CD8-positive, alpha-beta memory T cell (primary cell): ENCODE results near the gene E4F1. TPM values are rescaled to one million over a fixed set of nuclear protein-coding genes. Genes with fewer than 3 reads are reported as not detected.

ENCODE experiments used
- CTCF ChIA-PET: fragments of 350-600 bp; sonication (Branson Sonifier 250); formaldehyde crosslinking; loops from one replicate; lab custom pipeline; 2021; ENCODE audit warnings: antibody characterized with exemption; lab: Charles Lee
- POLR2A ChIA-PET: fragments of 350-600 bp; sonication (Branson Sonifier 250); formaldehyde crosslinking; loops from one replicate; lab custom pipeline; 2021; ENCODE audit warnings: antibody characterized with exemption; lab: Charles Lee
- DNase-seq, 5 donors: peaks; one replicate each; pipeline versions ENCODE4 v3.0.0 to v3.0.0-alpha.2; 2020 to 2022; ENCODE audit warnings: mixed read lengths in 1 of 5
- H3K27ac ChIP-seq: one replicate; pipeline ENCODE4 v1.7.0; 2013; ENCODE audit warnings: low read depth, mild to moderate bottlenecking, low read length, moderate library complexity
- H3K27me3 ChIP-seq: 2 replicates; pipeline ENCODE4 v1.7.0; 2013; ENCODE audit warnings: low read length, mild to moderate bottlenecking; ENCODE audit not compliant: insufficient read depth, poor library complexity, severe bottlenecking
- H3K36me3 ChIP-seq: 2 replicates; pipeline ENCODE4 v1.7.0; 2013; ENCODE audit warnings: mild to moderate bottlenecking, low read length, moderate library complexity; ENCODE audit not compliant: insufficient read depth
- H3K4me1 ChIP-seq: 2 replicates; pipeline ENCODE4 v1.7.0; 2013; ENCODE audit warnings: mild to moderate bottlenecking, low read length, moderate library complexity; ENCODE audit not compliant: insufficient read depth
- H3K4me3 ChIP-seq: 2 replicates; pipeline ENCODE4 v1.7.0; 2013; ENCODE audit warnings: mild to moderate bottlenecking, low read length
- H3K9me3 ChIP-seq: 2 replicates; pipeline ENCODE4 v1.7.0; 2013; ENCODE audit warnings: mild to moderate bottlenecking, low read length
- H3K27ac Mint-ChIP-seq, 8 donors: one replicate each; pipeline ENCODE4 v1.8.0; 2020 to 2021; ENCODE audit warnings: mixed read lengths in 8 of 8, mild to moderate bottlenecking in 6 of 8, inconsistent platforms in 3 of 8, moderate library complexity in 3 of 8
- H3K27me3 Mint-ChIP-seq, 2 donors: one replicate each; pipeline ENCODE4 v1.8.0; 2020 to 2021; ENCODE audit warnings: mixed read lengths in 2 of 2, mild to moderate bottlenecking in 1 of 2, moderate library complexity in 1 of 2
- H3K36me3 Mint-ChIP-seq, 3 donors: one replicate each; pipeline ENCODE4 v1.8.0; 2020 to 2021; ENCODE audit warnings: mixed read lengths in 3 of 3, inconsistent platforms in 1 of 3, mild to moderate bottlenecking in 1 of 3
- H3K4me1 Mint-ChIP-seq, 3 donors: one replicate each; pipeline ENCODE4 v1.8.0; 2020 to 2021; ENCODE audit warnings: mixed read lengths in 3 of 3, inconsistent platforms in 1 of 3, mild to moderate bottlenecking in 1 of 3
- H3K4me3 Mint-ChIP-seq, 7 donors: one replicate each; pipeline ENCODE4 v1.8.0; 2020 to 2021; ENCODE audit warnings: mixed read lengths in 7 of 7, mild to moderate bottlenecking in 6 of 7, moderate library complexity in 4 of 7, inconsistent platforms in 2 of 7
- H3K9me3 Mint-ChIP-seq, 5 donors: one replicate each; pipeline ENCODE4 v1.8.0; 2020 to 2022; ENCODE audit warnings: mixed read lengths in 5 of 5, mild to moderate bottlenecking in 3 of 5, moderate library complexity in 2 of 5, inconsistent platforms in 1 of 5
- polyA plus RNA-seq: library from polyadenylated mRNA; unstranded; fragments of 300-500 nt; fragmentation: Illumina TruSeq; gene quantifications from one replicate; pipeline ENCODE4 v1.2.3, GENCODE V29; 2021
- total RNA-seq, 2 experiments: library from RNA; stranded (reverse); gene quantifications; one replicate each; pipeline ENCODE4 v1.2.3, GENCODE V29; 2021

The E4F1 gene
- total and polyA plus RNA-seq, 3 experiments from 2014 or later: 16.5 to 29.8 (median 28.9) TPM

DNA sequence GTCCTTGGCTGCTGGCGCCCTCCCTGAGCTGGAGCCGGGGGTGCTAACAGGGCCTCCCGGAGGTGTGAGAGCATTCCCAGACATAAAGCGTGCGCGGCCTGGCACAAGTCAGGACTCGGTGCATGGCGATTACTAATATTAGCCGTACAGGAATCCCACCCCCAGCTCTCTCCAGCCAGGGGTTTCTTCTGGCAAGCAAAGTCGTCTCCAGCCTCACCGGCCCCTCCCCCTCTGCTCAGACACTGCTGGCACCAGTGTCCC is 32.0 kb upstream of the E4F1 start:
- Mint-ChIP-seq H3K27me3 (peaks cover 6 to 10% of the 10 kb centered on the region in 2 donors), H3K4me3 (no peak overlapping the region), H3K4me1 (peaks cover 0 to 13% (median 4%) of the 10 kb centered on the region in 3 donors), H3K36me3 (no peaks in the 10 kb centered on the region), H3K9me3 (no peaks in the 10 kb centered on the region), H3K27ac (peak overlapping the region in 1 of 8 donors; percentile 33)
- Histone ChIP-seq H3K36me3 (no peaks in the 10 kb centered on the region), H3K9me3 (no peaks in the 10 kb centered on the region), H3K27ac (no peak overlapping the region), H3K27me3 (peaks cover 15% of the 10 kb centered on the region), H3K4me1 (peaks cover 9% of the 10 kb centered on the region), H3K4me3 (no peak overlapping the region)
- DNase-seq: no peak
- POLR2A ChIA-PET: no interaction called here
- CTCF ChIA-PET: no interaction called here

DNA sequence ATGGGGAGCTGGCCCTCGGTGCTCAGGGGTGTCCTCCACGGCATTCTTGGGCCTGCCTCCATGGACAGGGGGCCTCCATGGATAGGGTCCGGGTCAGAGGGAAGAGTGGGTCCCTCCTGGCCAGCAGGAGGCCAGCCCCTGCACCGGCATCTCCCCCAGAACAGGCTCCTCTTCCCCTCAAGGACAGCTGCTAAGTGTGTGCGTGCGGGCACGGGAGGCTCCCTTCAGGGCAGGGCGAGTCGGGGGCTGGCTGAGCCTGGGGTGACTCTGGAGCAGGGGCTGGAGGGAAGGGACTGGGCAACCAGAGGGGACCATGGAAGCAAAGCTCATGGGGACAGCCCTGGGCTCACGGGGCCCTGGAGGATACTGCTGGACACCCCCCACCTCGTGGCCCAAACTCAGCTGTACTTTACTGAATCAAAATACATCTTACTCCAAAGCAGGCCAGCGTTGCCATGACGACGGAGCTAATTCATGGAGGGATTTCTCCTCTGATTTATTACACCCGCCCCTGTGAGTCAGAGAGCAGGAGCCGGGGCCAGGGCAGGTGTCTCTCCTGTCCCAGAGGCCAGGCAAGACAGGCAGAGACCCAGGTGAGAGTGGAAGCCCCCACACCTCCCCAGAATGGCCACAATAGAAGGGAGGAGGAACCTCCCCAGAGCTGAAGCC is 29.1 kb upstream of the E4F1 start:
- POLR2A ChIA-PET: interaction anchor here (0.6 to 1.9 kb wide), 4 partner anchors 9 to 307 kb away, joined by 3 to 7 read pairs (median 4); partner anchors contain the start of genes ECI1 and PGP

DNA sequence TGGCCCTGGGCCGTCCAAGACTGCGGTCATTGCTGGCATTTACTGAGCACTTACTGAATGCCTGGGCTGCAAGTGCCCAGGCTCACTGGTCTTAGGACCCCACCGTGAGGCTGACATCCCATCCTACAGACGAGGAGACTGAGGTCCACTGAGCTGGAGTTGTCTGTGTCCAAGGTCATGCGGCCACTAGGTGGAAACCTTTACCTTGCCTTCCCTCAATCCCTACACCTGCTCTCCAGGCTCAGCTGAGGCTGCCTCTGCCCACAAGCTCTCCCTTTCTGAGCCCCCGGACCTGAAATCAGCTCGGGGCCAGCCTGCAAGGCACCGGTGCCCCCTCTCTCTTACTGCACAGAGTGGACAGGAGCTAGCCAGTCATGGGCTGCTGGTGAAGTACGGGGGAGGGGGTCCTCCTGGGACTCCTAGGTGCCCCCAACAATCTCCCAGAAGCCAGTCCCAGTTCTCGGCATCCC is 28.5 kb upstream of the E4F1 start:
- H3K4me3 Mint-ChIP-seq: peak overlapping the region in 6 of 7 donors; percentile 44 to 83 (median 52)
- Histone ChIP-seq H3K36me3 (no peaks in the 10 kb centered on the region), H3K4me3 (no peak overlapping the region), H3K9me3 (no peaks in the 10 kb centered on the region), H3K27me3 (peaks cover 33% of the 10 kb centered on the region), H3K4me1 (peaks cover 9% of the 10 kb centered on the region), H3K27ac (no peak overlapping the region)
- H3K27me3 Mint-ChIP-seq: peaks cover 27 to 30% of the 10 kb centered on the region in 2 donors
- no peaks in the 10 kb centered on the region for H3K9me3 Mint-ChIP-seq
- ChIA-PET POLR2A (interaction anchor here (0.6 to 1.9 kb wide), 7 partner anchors 9 to 318 kb away, joined by 3 to 7 read pairs (median 4); partner anchors contain the start of genes ECI1 and PGP), CTCF (interaction anchor here (0.6 to 3.4 kb wide), 22 partner anchors 10 to 320 kb away, joined by 3 to 30 read pairs (median 4); partner anchors contain the start of genes ECI1 and MLST8)
- peaks cover 0 to 13% (median 4%) of the 10 kb centered on the region in 3 donors for H3K4me1 Mint-ChIP-seq
- H3K27ac Mint-ChIP-seq: peak overlapping the region in 1 of 8 donors; percentile 61
- no peaks in the 10 kb centered on the region for H3K36me3 Mint-ChIP-seq
- peak in 4 of 5 donors; percentile 31 to 72 (median 48) for DNase-seq

More for the DNA sequence above, 29.1 kb upstream of the E4F1 start:
- no peak overlapping the region for H3K27ac ChIP-seq
- H3K4me1 Mint-ChIP-seq: peaks cover 0 to 13% (median 4%) of the 10 kb centered on the region in 3 donors
- peaks cover 9% of the 10 kb centered on the region for H3K4me1 ChIP-seq
- DNase-seq: no peak
- CTCF ChIA-PET: interaction anchor here (0.9 to 3.4 kb wide), 19 partner anchors 10 to 320 kb away, joined by 3 to 30 read pairs (median 4); partner anchors contain the start of genes ECI1 and MLST8
- peak overlapping the region in 3 of 7 donors; percentile 44 to 69 (median 51) for H3K4me3 Mint-ChIP-seq
- H3K9me3 ChIP-seq: no peaks in the 10 kb centered on the region
- peak overlapping the region in 1 of 8 donors; percentile 14 for H3K27ac Mint-ChIP-seq
- H3K27me3 Mint-ChIP-seq: peaks cover 27 to 30% of the 10 kb centered on the region in 2 donors
- H3K4me3 ChIP-seq: no peak overlapping the region
- no peaks in the 10 kb centered on the region for H3K36me3 Mint-ChIP-seq
- peaks cover 33% of the 10 kb centered on the region for H3K27me3 ChIP-seq
- no peaks in the 10 kb centered on the region for H3K9me3 Mint-ChIP-seq
- H3K36me3 ChIP-seq: no peaks in the 10 kb centered on the region

DNA sequence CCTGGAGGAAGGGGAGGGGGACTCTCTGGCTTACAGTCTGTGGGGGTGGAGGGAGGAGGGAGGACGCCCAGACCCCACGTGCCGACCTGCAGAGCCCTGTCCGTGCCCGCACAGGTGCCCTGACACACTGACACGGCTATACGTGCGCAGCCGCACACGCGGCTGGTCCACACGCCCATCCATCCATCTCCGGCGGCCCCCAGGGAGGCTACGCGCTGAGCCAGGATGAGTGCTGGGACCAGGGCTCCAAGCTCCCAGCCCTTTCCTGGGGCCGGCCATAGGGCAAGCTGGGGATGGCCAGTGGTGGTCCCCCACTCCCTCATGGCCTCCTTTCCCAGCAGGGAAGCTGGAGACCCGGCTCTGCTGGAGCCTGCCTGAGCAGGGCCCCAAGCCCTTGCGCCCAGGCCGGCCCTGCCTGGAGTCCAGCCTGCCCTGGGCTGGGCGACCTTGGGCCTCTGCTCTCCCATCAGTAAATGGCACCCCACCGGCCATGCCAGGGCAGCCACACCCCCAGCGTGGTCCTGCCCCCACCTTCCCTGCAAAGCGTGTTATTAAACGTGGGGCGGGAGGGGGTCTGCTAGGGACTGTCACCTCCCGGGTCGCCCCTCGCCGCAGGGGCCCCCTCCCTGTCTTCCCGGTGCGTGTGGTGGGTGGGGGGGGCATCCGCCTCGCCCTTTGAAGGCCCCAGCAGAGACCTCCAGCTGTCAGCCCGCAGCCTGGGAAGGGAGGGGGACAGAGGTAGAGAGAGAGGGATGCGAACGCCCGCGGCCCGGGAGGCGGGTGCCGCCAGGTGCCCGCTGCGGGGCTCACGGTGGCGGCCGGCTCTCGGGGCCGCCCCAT is 27.8 kb upstream of the E4F1 start:
- H3K27me3 Mint-ChIP-seq: peaks cover 30 to 31% of the 10 kb centered on the region in 2 donors
- H3K27ac ChIP-seq: no peak overlapping the region
- H3K9me3 ChIP-seq: no peaks in the 10 kb centered on the region
- H3K4me1 Mint-ChIP-seq: peaks cover 0 to 13% (median 4%) of the 10 kb centered on the region in 3 donors
- ChIA-PET CTCF (interaction anchor here (0.6 to 3.4 kb wide), 21 partner anchors 9 to 319 kb away, joined by 3 to 30 read pairs (median 4); partner anchors contain the start of genes ECI1 and MLST8), POLR2A (interaction anchor here (0.6 to 1.9 kb wide), 5 partner anchors 8 to 318 kb away, joined by 3 to 7 read pairs (median 4); partner anchors contain the start of gene PGP)
- no peaks in the 10 kb centered on the region for H3K36me3 ChIP-seq
- no peaks in the 10 kb centered on the region for H3K36me3 Mint-ChIP-seq
- no peak overlapping the region for H3K4me3 ChIP-seq
- DNase-seq: no peak
- peak overlapping the region in 4 of 7 donors; percentile 36 to 69 (median 49) for H3K4me3 Mint-ChIP-seq
- H3K27ac Mint-ChIP-seq: no peak overlapping the region
- H3K4me1 ChIP-seq: peaks cover 9% of the 10 kb centered on the region
- H3K27me3 ChIP-seq: peaks cover 33% of the 10 kb centered on the region
- no peaks in the 10 kb centered on the region for H3K9me3 Mint-ChIP-seq

DNA sequence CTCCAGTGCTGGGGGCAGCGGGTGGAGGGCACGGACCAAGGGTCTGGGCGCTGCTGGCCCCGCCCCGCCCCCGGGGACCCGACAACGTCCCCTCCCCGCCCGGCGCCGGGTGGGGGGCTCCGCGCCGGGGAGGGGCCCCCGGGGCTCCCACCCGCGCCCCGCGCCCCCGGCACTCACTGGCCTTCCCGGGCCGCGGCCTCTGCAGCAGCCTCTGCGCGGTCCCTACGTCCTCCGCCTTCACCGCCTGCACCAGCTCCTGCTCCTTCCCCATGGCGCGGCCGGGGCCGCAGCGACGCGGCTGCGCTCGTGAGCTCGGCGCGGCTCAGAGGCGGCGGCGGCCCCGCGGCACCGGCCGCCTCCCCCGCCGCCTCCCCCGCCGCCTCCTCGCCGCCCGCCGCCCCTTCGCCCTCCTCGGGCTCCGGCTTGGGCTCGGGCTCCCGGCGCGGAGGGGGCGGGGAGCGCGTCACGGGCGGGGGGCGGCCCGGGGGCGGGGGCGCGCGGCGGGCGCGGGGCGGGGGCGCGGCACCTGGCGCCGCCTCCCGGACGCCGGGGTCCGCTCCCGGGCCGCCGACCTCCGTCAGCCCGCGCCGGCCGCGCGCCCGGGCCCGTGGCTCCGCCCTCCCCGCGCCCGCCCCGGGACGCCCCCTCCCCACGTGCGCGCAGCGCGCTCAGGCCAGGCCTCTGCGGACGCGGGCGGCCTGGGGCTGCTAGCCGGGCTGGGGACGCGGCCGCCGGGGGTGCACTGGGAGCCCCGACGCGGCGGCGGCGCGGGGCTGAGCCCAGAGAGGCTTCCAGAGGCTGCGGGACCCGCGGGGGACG is 27.0 kb upstream of the E4F1 start, which contains the start of gene CASKIN1:
CASKIN1 (minus strand) TSS at position 444 of the 819 bp plus-strand sequence; CDS start at position 271, 173 bp downstream.
- H3K4me1 Mint-ChIP-seq: peaks cover 0 to 13% (median 4%) of the 10 kb centered on the region in 3 donors
- no peak for DNase-seq
- H3K4me3 Mint-ChIP-seq: peak within 1 kb of the TSS in 6 of 7 donors; percentile 34 to 69 (median 58)
- peak within 1 kb of the TSS in 1 of 8 donors; percentile 17 for H3K27ac Mint-ChIP-seq
- no peaks in the 10 kb centered on the region for H3K9me3 Mint-ChIP-seq
- CTCF ChIA-PET: no interaction called here
- peaks cover 9% of the 10 kb centered on the region for H3K4me1 ChIP-seq
- H3K27me3 ChIP-seq: peaks cover 33% of the 10 kb centered on the region
- H3K27ac ChIP-seq: no peak within 1 kb of the TSS
- no peaks in the 10 kb centered on the region for H3K9me3 ChIP-seq
- H3K36me3 ChIP-seq: no peaks in the 10 kb centered on the region
- H3K27me3 Mint-ChIP-seq: peaks cover 30 to 33% of the 10 kb centered on the region in 2 donors
- no peak within 1 kb of the TSS for H3K4me3 ChIP-seq
- POLR2A ChIA-PET: interaction anchor here (1.9 kb wide), 1 partner anchor 19 kb away, joined by 7 read pairs; the partner anchor contains the start of gene PGP
- H3K36me3 Mint-ChIP-seq: no peaks in the 10 kb centered on the region

DNA sequence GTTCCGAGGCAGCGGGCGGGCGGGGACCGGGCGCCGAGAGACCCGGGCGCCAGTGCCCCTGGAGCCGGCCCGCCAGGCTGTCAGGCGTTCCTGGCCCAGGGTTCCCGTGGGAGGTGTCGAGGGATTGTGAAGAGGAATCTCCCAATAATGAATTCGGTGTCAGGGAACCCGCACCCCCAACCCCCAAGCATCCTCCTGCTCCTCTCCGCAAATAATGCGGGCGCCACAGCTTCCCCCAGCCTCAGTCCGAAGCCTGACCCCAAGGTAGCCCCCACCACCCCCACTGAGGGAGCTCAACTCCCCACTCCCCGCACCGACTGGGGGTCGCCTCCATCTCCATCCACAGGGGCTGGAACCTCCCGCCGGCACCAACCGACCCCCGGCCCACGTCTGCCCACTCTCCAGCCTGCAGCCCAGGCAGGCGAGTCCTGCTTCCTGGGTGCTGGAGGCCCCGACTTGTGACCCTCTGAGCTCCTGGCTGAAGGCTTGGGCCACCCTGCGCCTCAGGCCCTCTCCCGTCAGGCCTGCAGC is 26.3 kb upstream of the E4F1 start:
- Histone ChIP-seq H3K27ac (no peak overlapping the region), H3K9me3 (no peaks in the 10 kb centered on the region), H3K27me3 (peaks cover 33% of the 10 kb centered on the region), H3K4me1 (peaks cover 9% of the 10 kb centered on the region), H3K4me3 (no peak overlapping the region), H3K36me3 (no peaks in the 10 kb centered on the region)
- no peaks in the 10 kb centered on the region for H3K9me3 Mint-ChIP-seq
- peak overlapping the region in 1 of 8 donors; percentile 17 for H3K27ac Mint-ChIP-seq
- H3K4me3 Mint-ChIP-seq: peak overlapping the region in 6 of 7 donors; percentile 34 to 65 (median 56)
- H3K27me3 Mint-ChIP-seq: peaks cover 30 to 33% of the 10 kb centered on the region in 2 donors
- H3K36me3 Mint-ChIP-seq: no peaks in the 10 kb centered on the region
- ChIA-PET CTCF (no interaction called here), POLR2A (no interaction called here)
- H3K4me1 Mint-ChIP-seq: peaks cover 0 to 13% (median 4%) of the 10 kb centered on the region in 3 donors
- DNase-seq: no peak

DNA sequence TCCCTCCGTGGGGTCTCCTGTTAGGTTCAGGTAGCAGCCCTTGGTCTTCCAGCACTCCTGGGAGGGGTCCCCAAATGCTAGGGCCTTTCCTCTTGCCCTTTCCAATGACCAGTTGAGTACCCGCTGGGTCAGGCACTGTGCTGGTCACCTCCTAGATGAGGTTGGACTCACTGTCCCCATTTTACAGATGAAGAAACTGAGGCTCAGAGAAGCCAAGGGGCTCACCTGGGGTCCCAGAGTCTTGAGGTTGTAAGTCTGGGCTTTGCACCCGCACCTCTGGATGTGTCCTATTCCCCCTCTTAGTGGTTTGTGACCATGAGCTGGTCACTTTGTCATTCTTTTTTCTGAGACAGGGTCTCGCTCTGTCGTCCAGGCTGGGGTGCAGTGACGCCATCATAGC is 25.6 kb upstream of the E4F1 start:
- CTCF ChIA-PET: no interaction called here
- H3K4me1 ChIP-seq: peaks cover 9% of the 10 kb centered on the region
- no peak overlapping the region for H3K4me3 ChIP-seq
- H3K4me1 Mint-ChIP-seq: peaks cover 0 to 13% (median 4%) of the 10 kb centered on the region in 3 donors
- H3K9me3 Mint-ChIP-seq: no peaks in the 10 kb centered on the region
- peaks cover 33% of the 10 kb centered on the region for H3K27me3 ChIP-seq
- no peak for DNase-seq
- peaks cover 30 to 33% of the 10 kb centered on the region in 2 donors for H3K27me3 Mint-ChIP-seq
- H3K4me3 Mint-ChIP-seq: peak overlapping the region; percentile 33 to 65 (median 47)
- no peaks in the 10 kb centered on the region for H3K36me3 ChIP-seq
- peak overlapping the region in 1 of 8 donors; percentile 23 for H3K27ac Mint-ChIP-seq
- H3K27ac ChIP-seq: no peak overlapping the region
- POLR2A ChIA-PET: no interaction called here
- H3K9me3 ChIP-seq: no peaks in the 10 kb centered on the region
- no peaks in the 10 kb centered on the region for H3K36me3 Mint-ChIP-seq
